Uterus (tissue), 2 donors: ENCODE data around the gene FSD2.
"Not testable (repeated sequence)": the region's sequence is repeated elsewhere in the genome, so short reads cannot be mapped to it uniquely, and the experiment has no call there.

Source experiments
- POLR2A ChIP-seq, 2 donors: fragments of 450-650 bp; IDR thresholded peaks; one replicate each; pipeline ENCODE4 v1.6.1; 2016; ENCODE audit warnings: antibody characterized with exemption in 2 of 2, mild to moderate bottlenecking in 1 of 2, moderate library complexity in 1 of 2
- TF ChIP-seq, protein P1 (sequence below), 4 experiments: fragments of 200-600 bp in 2 of 4; fragments of 450-650 bp in 2 of 4; sonication (generic) in 2 of 4; IDR thresholded peaks; one replicate each; pipeline ENCODE4 v1.5.1; 2016 to 2019; ENCODE audit warnings: antibody characterized with exemption in 4 of 4, mild to moderate bottlenecking in 2 of 4, moderate library complexity in 1 of 4

DNA sequence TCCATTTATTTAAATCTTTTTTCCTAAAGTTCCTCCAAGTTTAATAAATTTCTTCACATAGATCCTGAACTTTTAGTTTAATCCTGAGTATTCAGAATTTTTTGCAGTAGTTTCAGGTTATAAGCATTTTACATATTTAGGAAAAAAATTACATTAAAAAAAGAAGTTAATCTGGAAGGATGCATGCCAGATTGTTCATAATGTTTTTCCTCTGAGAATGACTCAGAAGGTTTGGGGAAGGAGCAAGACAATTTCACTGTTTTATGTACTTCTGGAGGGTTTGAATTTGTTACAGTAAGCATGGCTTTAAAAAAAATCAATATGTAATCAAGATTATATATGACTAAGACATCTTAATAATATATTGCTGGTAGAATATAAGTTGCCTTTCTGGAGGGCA is 16.0 kb upstream of the FSD2 start:
- TF ChIP-seq, protein P1, sequence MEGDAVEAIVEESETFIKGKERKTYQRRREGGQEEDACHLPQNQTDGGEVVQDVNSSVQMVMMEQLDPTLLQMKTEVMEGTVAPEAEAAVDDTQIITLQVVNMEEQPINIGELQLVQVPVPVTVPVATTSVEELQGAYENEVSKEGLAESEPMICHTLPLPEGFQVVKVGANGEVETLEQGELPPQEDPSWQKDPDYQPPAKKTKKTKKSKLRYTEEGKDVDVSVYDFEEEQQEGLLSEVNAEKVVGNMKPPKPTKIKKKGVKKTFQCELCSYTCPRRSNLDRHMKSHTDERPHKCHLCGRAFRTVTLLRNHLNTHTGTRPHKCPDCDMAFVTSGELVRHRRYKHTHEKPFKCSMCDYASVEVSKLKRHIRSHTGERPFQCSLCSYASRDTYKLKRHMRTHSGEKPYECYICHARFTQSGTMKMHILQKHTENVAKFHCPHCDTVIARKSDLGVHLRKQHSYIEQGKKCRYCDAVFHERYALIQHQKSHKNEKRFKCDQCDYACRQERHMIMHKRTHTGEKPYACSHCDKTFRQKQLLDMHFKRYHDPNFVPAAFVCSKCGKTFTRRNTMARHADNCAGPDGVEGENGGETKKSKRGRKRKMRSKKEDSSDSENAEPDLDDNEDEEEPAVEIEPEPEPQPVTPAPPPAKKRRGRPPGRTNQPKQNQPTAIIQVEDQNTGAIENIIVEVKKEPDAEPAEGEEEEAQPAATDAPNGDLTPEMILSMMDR (IDR thresholded peaks at IDR 0.05) = not testable (repeated sequence)
- not testable (repeated sequence) for TF ChIP-seq POLR2A (IDR thresholded peaks at IDR 0.05)
